PC-3 (cell line): ENCODE measurements around the gene MARK4. TPM values are rescaled to one million over a fixed set of nuclear protein-coding genes. Genes with fewer than 3 reads are reported as not detected.

Experiments used
- ATAC-seq: fragments of 200-7000 bp; cut with Tn5 transposase; 2 replicates; pipeline ENCODE4 v1.9.1; 2020; ENCODE audit warnings: mild to moderate bottlenecking, moderate library complexity
- BruUV-seq: library from RNA; stranded (reverse); fragments of 400-500 nt; replicated peaks from 2 replicates; lab custom pipeline; 2021; lab: Mats Ljungman, UMichigan
- CTCF ChIA-PET: fragments of 300-600 bp; sonication (Branson Sonifier 250); formaldehyde crosslinking; loops from one replicate; lab custom pipeline; 2022; ENCODE audit warnings: antibody characterized with exemption; lab: Charles Lee
- POLR2A ChIA-PET: fragments of 300-600 bp; sonication (Branson Sonifier 250); formaldehyde crosslinking; loops from one replicate; lab custom pipeline; 2022; ENCODE audit warnings: antibody characterized with exemption; ENCODE audit not compliant: unreplicated experiment; lab: Charles Lee
- DNase-seq: peaks from one replicate; pipeline ENCODE4 v3.0.0-alpha.2; 2015
- H2AFZ ChIP-seq: fragments of 300-600 bp; sonication (generic); 2 replicates; pipeline ENCODE4 v1.6.0; 2016; ENCODE audit warnings: antibody characterized with exemption, low read length
- H3F3A ChIP-seq: fragments of 300-600 bp; sonication (generic); one replicate; pipeline ENCODE4 v1.6.0; 2017; ENCODE audit warnings: antibody characterized with exemption, low read length, control low read depth, mild to moderate bottlenecking; ENCODE audit not compliant: unreplicated experiment
- H3K27ac ChIP-seq: fragments of 300-600 bp; sonication (generic); 2 replicates; pipeline ENCODE4 v1.5.1; 2016; ENCODE audit warnings: mild to moderate bottlenecking, low read length
- H3K27me3 ChIP-seq: fragments of 300-600 bp; sonication (generic); 2 replicates; pipeline ENCODE4 v1.6.1; 2016; ENCODE audit warnings: low read length, mixed read lengths
- H3K36me3 ChIP-seq: fragments of 300-600 bp; sonication (generic); 2 replicates; pipeline ENCODE4 v1.6.1; 2016; ENCODE audit warnings: low read depth, mixed run types, low read length, mixed read lengths
- H3K4me1 ChIP-seq: fragments of 300-600 bp; sonication (generic); 2 replicates; pipeline ENCODE4 v1.5.1; 2016; ENCODE audit warnings: low read length; ENCODE audit not compliant: insufficient read depth
- H3K4me2 ChIP-seq: fragments of 300-600 bp; sonication (generic); 2 replicates; pipeline ENCODE4 v1.6.0; 2016; ENCODE audit warnings: low read length
- H3K4me3 ChIP-seq: fragments of 300-600 bp; sonication (generic); 2 replicates; pipeline ENCODE4 v1.5.1; 2016; ENCODE audit warnings: mild to moderate bottlenecking, low read length, mixed read lengths
- H3K79me2 ChIP-seq: fragments of 300-600 bp; sonication (generic); 2 replicates; pipeline ENCODE4 v1.6.1; 2017; ENCODE audit warnings: low read length, mixed read lengths
- H3K9ac ChIP-seq: fragments of 300-600 bp; sonication (generic); 2 replicates; pipeline ENCODE4 v1.6.0; 2016; ENCODE audit warnings: mild to moderate bottlenecking, low read length
- H3K9me2 ChIP-seq: fragments of 300-600 bp; sonication (generic); replicated peaks from 2 replicates; pipeline ENCODE4 v1.6.1; 2016; ENCODE audit warnings: mixed run types, low read length, mixed read lengths
- H3K9me3 ChIP-seq: fragments of 300-600 bp; sonication (generic); 2 replicates; pipeline ENCODE4 v1.6.1; 2016; ENCODE audit warnings: low read length, mixed read lengths
- H4K20me1 ChIP-seq: fragments of 300-600 bp; sonication (generic); 2 replicates; pipeline ENCODE4 v1.6.1; 2016; ENCODE audit warnings: low read length, mixed read lengths
- CTCF ChIP-seq: fragments of 300-600 bp; sonication (generic); conservative IDR thresholded peaks from 2 replicates; pipeline ENCODE4 v1.5.1; 2017; ENCODE audit warnings: antibody characterized with exemption, low read depth, mild to moderate bottlenecking, low read length
- EZH2 ChIP-seq: fragments of 300-600 bp; sonication (generic); IDR thresholded peaks from one replicate; pipeline ENCODE4 v1.6.1; 2017; ENCODE audit warnings: antibody characterized with exemption, mild to moderate bottlenecking, low read length; ENCODE audit not compliant: unreplicated experiment
- EZH2phosphoT487 ChIP-seq: fragments of 300-600 bp; sonication (generic); IDR thresholded peaks from 2 replicates; pipeline ENCODE4 v1.6.1; 2018; ENCODE audit warnings: mild to moderate bottlenecking, antibody characterized with exemption, low read length, borderline replicate concordance
- intact Hi-C: fragments of 100-400 bp; cut with micrococcal nuclease; formaldehyde crosslinking; loops from 2 replicates; pipeline ENCODE4 v1.9.0; 2023
- total RNA-seq: library from RNA; depleted of rRNA; stranded (reverse); fragments of >200 nt; gene quantifications from 2 replicates; pipeline ENCODE4 v1.2.3, GENCODE V29; 2014

The MARK4 gene
- total RNA-seq, 1 experiment from 2014 or later: 12.1 TPM

GRCh38 chr19:45258862-45259261 lies 7.8 kb downstream of the MARK4 start:
- Histone ChIP-seq H2AFZ (no peak overlapping the region), H3K9ac (no peak overlapping the region), H3K79me2 (peaks cover 10% of the 10 kb centered on the region; the same call in 1 of the 2 replicates), H3K27ac (no peak overlapping the region), H3K9me2 (no peaks in the 10 kb centered on the region), H3K9me3 (no peaks in the 10 kb centered on the region), H3K36me3 (no peaks in the 10 kb centered on the region), H3K4me3 (no peak overlapping the region), H3F3A (no peaks in the 10 kb centered on the region), H3K4me1 (no peaks in the 10 kb centered on the region), H3K27me3 (no peaks in the 10 kb centered on the region), H3K4me2 (no peak overlapping the region), H4K20me1 (no peaks in the 10 kb centered on the region)
- ChIA-PET POLR2A (no interaction called here), CTCF (no interaction called here)
- DNase-seq: no peak
- no TSS peak for BruUV-seq
- TF ChIP-seq EZH2: no peak
- TF ChIP-seq CTCF: no peak
- no peak for TF ChIP-seq EZH2phosphoT487
- intact Hi-C loops: loop anchor here (10.0 kb wide), 1 partner anchor 244 kb away; no protein-coding TSS in a partner anchor
- no peak for ATAC-seq

GRCh38 chr19:45262570-45262969 lies 11.5 kb downstream of the MARK4 start:
- ATAC-seq (no peak), DNase-seq (no peak)
- Histone ChIP-seq H3K9ac (no peak overlapping the region), H3F3A (no peaks in the 10 kb centered on the region), H3K4me3 (no peak overlapping the region), H3K27ac (no peak overlapping the region), H3K27me3 (no peaks in the 10 kb centered on the region), H3K9me3 (no peaks in the 10 kb centered on the region), H2AFZ (no peak overlapping the region), H3K9me2 (no peaks in the 10 kb centered on the region), H3K36me3 (no peaks in the 10 kb centered on the region), H3K4me2 (no peak overlapping the region), H3K4me1 (no peaks in the 10 kb centered on the region), H3K79me2 (no peaks in the 10 kb centered on the region), H4K20me1 (no peaks in the 10 kb centered on the region)
- ChIA-PET POLR2A (no interaction called here), CTCF (no interaction called here)
- TF ChIP-seq CTCF (no peak), EZH2 (no peak), EZH2phosphoT487 (no peak)
- no TSS peak for BruUV-seq
- intact Hi-C loops: no loop called here

GRCh38 chr19:45263013-45263412 lies 11.9 kb downstream of the MARK4 start:
- intact Hi-C loops: no loop called here
- Histone ChIP-seq H2AFZ (no peak overlapping the region), H3K4me3 (no peak overlapping the region), H3K9me2 (no peaks in the 10 kb centered on the region), H3K36me3 (no peaks in the 10 kb centered on the region), H3K9me3 (no peaks in the 10 kb centered on the region), H4K20me1 (no peaks in the 10 kb centered on the region), H3K79me2 (no peaks in the 10 kb centered on the region), H3K4me1 (no peaks in the 10 kb centered on the region), H3K27me3 (no peaks in the 10 kb centered on the region), H3K4me2 (no peak overlapping the region), H3K9ac (no peak overlapping the region), H3K27ac (no peak overlapping the region), H3F3A (no peaks in the 10 kb centered on the region)
- ChIA-PET POLR2A (interaction anchor here (0.5 kb wide), 1 partner anchor 261 kb away, joined by 4 read pairs; no protein-coding TSS in a partner anchor), CTCF (no interaction called here)
- DNase-seq (no peak), ATAC-seq (no peak)
- no TSS peak for BruUV-seq
- no peak for TF ChIP-seq EZH2
- TF ChIP-seq CTCF: no peak
- no peak for TF ChIP-seq EZH2phosphoT487
